Lung (tissue), 12 donors: ENCODE measurements around the gene TMEM14A. TPM values are rescaled to one million over a fixed set of nuclear protein-coding genes. Genes with fewer than 3 reads are reported as not detected.

Experiments used
- ATAC-seq: fragments of 200-7000 bp; cut with Tn5 transposase; one replicate; pipeline ENCODE4 v1.9.1; 2020; ENCODE audit warnings: moderate number of reproducible peaks; ENCODE audit not compliant: insufficient read depth, low FRiP score
- DNase-seq, 3 donors: peaks; one replicate each; pipeline ENCODE4 v3.0.0-alpha.2; 2013 to 2017
- H3K27ac ChIP-seq, 2 donors: one replicate each; pipeline ENCODE4 v1.5.1; 2013; ENCODE audit warnings: mild to moderate bottlenecking in 2 of 2, moderate library complexity in 2 of 2, control low read depth in 1 of 2, inconsistent platforms in 1 of 2, low read depth in 1 of 2, low read length in 1 of 2
- H3K27me3 ChIP-seq, 3 donors: one replicate each; pipeline ENCODE4 v1.5.1; 2013; ENCODE audit warnings: low read length in 2 of 3; ENCODE audit not compliant: control insufficient read depth in 3 of 3, insufficient read depth in 3 of 3
- H3K36me3 ChIP-seq, 4 donors: one replicate each; pipeline ENCODE4 v1.5.1; 2013; ENCODE audit warnings: low read length in 4 of 4, mild to moderate bottlenecking in 1 of 4, moderate library complexity in 1 of 4; ENCODE audit not compliant: control insufficient read depth in 4 of 4, insufficient read depth in 4 of 4
- H3K4me1 ChIP-seq, 5 donors: one replicate each; pipeline ENCODE4 v1.5.1; 2013; ENCODE audit warnings: low read length in 5 of 5, mild to moderate bottlenecking in 2 of 5, moderate library complexity in 1 of 5; ENCODE audit not compliant: control insufficient read depth in 5 of 5, insufficient read depth in 5 of 5
- H3K4me3 ChIP-seq: one replicate; pipeline ENCODE4 v1.5.1; 2013; ENCODE audit warnings: mild to moderate bottlenecking, control low read depth, moderate library complexity
- H3K9ac ChIP-seq, 2 donors: one replicate each; pipeline ENCODE4 v1.5.1; 2013; ENCODE audit warnings: low read length in 2 of 2, control low read depth in 1 of 2; ENCODE audit not compliant: insufficient read depth in 1 of 2
- H3K9me3 ChIP-seq, 4 donors: one replicate each; pipeline ENCODE4 v1.5.1; 2013; ENCODE audit warnings: low read length in 3 of 4, mild to moderate bottlenecking in 1 of 4, moderate library complexity in 1 of 4; ENCODE audit not compliant: control insufficient read depth in 4 of 4, insufficient read depth in 3 of 4
- CTCF ChIP-seq: IDR thresholded peaks from 2 replicates; pipeline ENCODE4 v1.5.1; 2012; ENCODE audit warnings: mild to moderate bottlenecking; ENCODE audit errors: control extremely low read depth, extremely low read depth
- WGBS, 2 donors: extraction: QIAGEN DNeasy Blood & Tissue Kit; methylation state at CpG; one replicate each; pipeline ENCODE4 v1.1.7; 2013; 5-methylcytosine and 5-hydroxymethylcytosine counted together
- polyA plus RNA-seq, 2 donors: library from polyadenylated mRNA; stranded (reverse); fragments of 200-250 nt; gene quantifications; one replicate each; pipeline ENCODE4 v1.2.1, GENCODE V29; 2013
- total RNA-seq, 2 donors: library from RNA; depleted of rRNA in 1 of 2; stranded (reverse); fragments of >200 nt in 1 of 2; gene quantifications; one replicate each; pipeline ENCODE4 v1.2.1, GENCODE V29; 2014 to 2021
- donor health status: control.
- donor health status: control.
- donor health status: Bipolar disorder and iron deficiency.
- donor health status: healthy.
- donor health status: DM: yes; HTN: yes; CAD: no.

The TMEM14A gene
- total and polyA plus RNA-seq, 4 donors: 14.0 to 18.5 (median 17.5) TPM

GRCh38 chr6:52667572-52667971 lies 3.3 kb upstream of the TMEM14A start:
- Histone ChIP-seq H3K27me3 (no peaks in the 10 kb centered on the region), H3K36me3 (peaks cover 0 to 2% (median 0%) of the 10 kb centered on the region in 4 donors), H3K9me3 (no peaks in the 10 kb centered on the region), H3K4me3 (no peak overlapping the region), H3K9ac (no peak overlapping the region), H3K27ac (no peak overlapping the region), H3K4me1 (peaks cover 0 to 27% (median 11%) of the 10 kb centered on the region in 5 donors)
- ATAC-seq: no peak
- TF ChIP-seq CTCF: no peak
- 50 to 73% methylated on average over 1 of the region's 1 CpG for WGBS, 2 donors
- DNase-seq: no peak

- ATAC-seq: no peak
- no peak for DNase-seq
- TF ChIP-seq CTCF: no peak
- H3K4me3 ChIP-seq: no peak overlapping the region
- peaks cover 0 to 2% (median 0%) of the 10 kb centered on the region in 4 donors for H3K36me3 ChIP-seq
- no peaks in the 10 kb centered on the region for H3K9me3 ChIP-seq
- WGBS, 2 donors: 77 to 85% methylated on average over 9 of the region's 9 CpGs
- H3K27me3 ChIP-seq: no peaks in the 10 kb centered on the region
- H3K4me1 ChIP-seq: peaks cover 0 to 11% (median 8%) of the 10 kb centered on the region in 5 donors
- H3K27ac ChIP-seq: no peak overlapping the region
- no peak overlapping the region for H3K9ac ChIP-seq
Measured at GRCh38 chr6:52671676-52672075, 763 bp downstream of the TMEM14A start.

DNA sequence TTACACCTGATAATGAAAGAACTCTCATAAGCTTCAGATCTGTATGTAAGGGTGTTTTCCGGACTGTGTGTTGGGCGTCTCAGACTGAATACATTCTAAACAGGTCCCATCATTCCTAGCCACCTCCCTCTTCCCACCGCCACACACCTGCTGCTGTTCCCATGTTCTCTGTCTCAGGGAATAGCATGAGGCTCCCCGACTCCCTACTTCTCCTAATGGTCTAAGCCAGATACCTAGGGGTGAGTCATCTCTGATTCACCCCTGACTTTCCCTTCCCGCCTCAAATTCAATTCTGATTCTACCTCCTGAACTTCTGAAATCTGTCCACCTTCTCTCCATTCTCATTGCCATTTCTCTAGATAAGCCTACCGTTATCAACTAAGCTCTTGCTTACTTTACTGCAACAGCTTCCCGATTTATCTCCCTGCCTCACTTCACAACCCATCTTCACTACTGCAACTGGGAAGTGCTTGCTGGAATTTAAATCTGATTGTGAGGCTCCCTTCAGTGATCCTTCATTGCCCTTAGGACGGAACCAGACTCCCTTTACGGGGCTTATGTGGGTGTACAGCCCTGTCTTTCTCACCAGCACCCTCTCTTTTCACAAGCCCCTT lies 1.6 kb downstream of the TMEM14A start:
- 88 to 95% methylated on average over 9 of the region's 9 CpGs for WGBS, 2 donors

More for the DNA sequence above, 1.6 kb downstream of the TMEM14A start:
- TF ChIP-seq CTCF: no peak
- DNase-seq (no peak), ATAC-seq (no peak)
- Histone ChIP-seq H3K9ac (no peak overlapping the region), H3K36me3 (peaks cover 0 to under 1% (median 0%) of the 10 kb centered on the region in 4 donors), H3K27me3 (no peaks in the 10 kb centered on the region), H3K27ac (no peak overlapping the region), H3K4me3 (no peak overlapping the region), H3K9me3 (no peaks in the 10 kb centered on the region), H3K4me1 (peaks cover 0 to 11% (median 8%) of the 10 kb centered on the region in 5 donors)
